ENCODE results near the gene RAB31.

DNA sequence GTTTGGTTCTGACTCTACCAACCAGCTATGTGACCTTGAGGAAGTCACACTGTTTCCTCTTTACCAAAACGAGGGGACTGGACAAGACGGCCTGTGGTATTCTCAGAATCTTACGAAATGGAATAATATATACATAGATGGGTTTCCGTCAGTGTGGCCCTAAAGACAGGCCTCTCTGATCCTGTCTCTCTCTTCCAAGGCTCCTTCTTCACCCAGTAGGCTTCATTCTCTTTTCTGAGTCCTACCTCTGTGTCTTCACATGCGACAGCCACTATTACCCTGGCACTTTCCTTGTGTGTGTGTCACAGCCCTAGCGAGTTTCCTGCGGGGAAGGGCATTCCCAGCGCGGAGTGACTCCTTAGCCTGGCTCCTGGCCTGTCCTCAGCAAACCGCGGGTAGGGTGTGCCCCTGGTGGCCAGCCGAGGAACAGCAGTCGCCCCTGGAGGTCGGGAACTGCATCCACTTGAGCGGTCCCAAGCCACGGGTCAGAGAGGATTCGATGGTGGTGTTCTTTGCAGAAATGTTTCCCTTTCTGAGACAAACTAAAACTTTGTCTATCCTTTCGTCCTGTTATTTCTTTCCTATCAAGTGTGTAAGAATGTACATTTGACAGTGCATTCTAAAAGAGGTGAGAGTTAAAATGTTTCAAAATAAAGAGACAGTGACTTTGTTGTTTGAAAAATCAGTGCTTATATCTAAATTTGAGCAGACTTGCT is 63.3 kb downstream of the RAB31 start:
- TF ChIP-seq CTCF (IDR thresholded peaks at IDR 0.05 in 8 of 11, conservative IDR thresholded peaks at IDR 0.05 in 3 of 11) (peak; percentile 87 to 98 (median 94)), POLR2A (IDR thresholded peaks at IDR 0.05) (no peak), POLR2AphosphoS5 (IDR thresholded peaks at IDR 0.05) (peak; percentile 65 to 82 (median 74))
